Renal cortex interstitium (tissue), 11 donors: ENCODE measurements around the gene FMN1. TPM values are rescaled to one million over a fixed set of nuclear protein-coding genes. Genes with fewer than 3 reads are reported as not detected.

Experiments used
- DNase-seq, 11 donors: peaks; one replicate each; pipeline ENCODE4 v3.0.0-alpha.2; 2013; ENCODE audit warnings: low read depth in 9 of 11, low spot score in 4 of 11; ENCODE audit errors: extremely low read depth in 1 of 11
- polyA plus RNA-seq, 3 donors: library from polyadenylated mRNA; unstranded; fragments of 120-200 nt; gene quantifications; one replicate each; pipeline ENCODE4 v1.2.1, GENCODE V29; 2013; ENCODE audit not compliant: insufficient read length in 3 of 3

The FMN1 gene
- polyA plus RNA-seq, 3 donors, result 16.9 to 21.1 (median 19.9) TPM

- DNase-seq, result no peak
Measured at GRCh38 chr15:32886459-32886858, 308.1 kb downstream of the FMN1 start.

- no peak for DNase-seq
Measured at GRCh38 chr15:32885713-32886112, 308.8 kb downstream of the FMN1 start.

DNA sequence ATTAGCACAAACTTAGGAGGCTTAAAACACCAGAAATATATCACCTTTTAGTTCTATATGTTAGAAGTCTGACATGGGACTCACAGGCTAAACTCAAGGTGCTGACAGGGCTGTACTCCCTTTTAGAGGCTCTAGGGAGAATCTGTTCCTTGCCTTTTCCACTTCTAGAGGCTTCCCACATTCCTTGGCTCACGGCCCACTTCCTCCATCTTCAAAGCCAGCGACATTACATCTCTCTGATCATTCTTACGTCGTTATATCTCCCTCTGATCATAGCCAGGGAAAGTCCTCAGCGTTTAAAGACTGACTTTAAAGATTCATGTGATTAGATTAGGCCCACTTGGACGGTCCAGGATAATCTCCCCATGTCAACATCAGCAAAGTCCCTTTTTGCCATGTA lies 310.4 kb downstream of the FMN1 start:
- DNase-seq, result no peak

- DNase-seq, result no peak
Measured at GRCh38 chr15:32882955-32883354, 311.6 kb downstream of the FMN1 start.

GRCh38 chr15:32881528-32881927 lies 313.0 kb downstream of the FMN1 start:
- no peak for DNase-seq

- no peak for DNase-seq
Measured at GRCh38 chr15:32880642-32881041, 313.9 kb downstream of the FMN1 start.

- DNase-seq, result no peak
Measured at GRCh38 chr15:32879980-32880379, 314.5 kb downstream of the FMN1 start.

DNA sequence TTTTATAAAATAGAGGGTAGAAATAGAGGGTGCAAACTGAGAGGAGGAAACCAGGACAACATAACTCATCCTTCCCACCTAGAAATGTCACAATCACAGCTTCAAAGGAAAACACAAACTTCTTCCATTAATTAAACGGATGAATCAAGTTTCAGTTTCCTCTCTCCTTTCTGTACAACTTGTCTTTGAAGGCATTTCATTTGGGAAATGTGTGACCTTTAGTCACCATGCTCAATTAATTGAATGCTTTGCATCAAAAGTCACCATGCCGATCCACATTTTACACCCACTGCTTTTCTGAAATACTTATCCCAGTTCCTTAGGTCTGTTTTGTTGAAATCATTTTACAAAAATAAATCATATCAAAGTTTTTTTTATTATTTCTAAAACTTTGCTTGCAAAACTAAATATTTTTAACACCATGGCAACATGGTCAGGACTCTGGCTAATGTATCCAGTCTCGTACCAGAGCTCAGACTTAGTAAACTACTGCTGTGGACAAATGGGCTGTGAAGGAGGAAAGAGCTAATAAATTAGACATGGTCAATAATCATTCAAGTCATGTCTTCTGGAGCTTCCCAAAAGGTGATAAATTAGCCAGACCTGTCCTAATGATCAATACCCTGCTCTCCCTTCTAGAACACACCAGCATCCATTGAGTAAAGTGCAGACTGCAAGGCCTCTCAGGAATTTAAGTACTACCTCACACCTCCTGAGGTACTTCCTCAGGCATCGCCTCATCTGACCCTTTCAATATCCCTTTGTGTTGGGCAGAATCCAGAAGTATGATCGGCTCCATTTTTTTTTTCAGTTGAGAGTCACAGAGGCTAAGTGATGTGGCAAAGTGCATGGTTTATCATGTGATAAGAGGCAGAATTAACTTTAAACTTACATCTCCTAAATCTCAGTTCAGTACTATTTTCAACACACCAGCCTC lies 315.4 kb downstream of the FMN1 start:
- DNase-seq, result peak in 2 of 11 donors; percentile 22 to 38

DNA sequence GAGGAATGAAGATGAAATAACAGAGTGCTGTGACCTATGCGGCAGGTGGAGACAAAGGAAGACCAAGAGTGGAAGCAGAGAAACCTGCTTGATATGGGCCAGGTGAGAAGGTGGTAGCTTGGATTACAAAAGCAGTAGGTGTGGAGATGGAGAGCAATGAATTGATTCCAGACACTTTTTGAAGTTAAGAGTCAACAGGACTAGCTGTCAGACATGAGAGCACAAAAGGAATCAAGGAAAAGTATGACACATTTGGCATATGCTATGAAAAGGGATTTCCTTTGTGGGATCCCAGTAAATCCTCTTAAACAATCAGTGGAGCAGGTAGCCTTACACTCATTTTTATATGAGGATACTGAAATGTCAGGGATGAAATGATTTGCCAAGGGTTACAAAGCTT lies 316.2 kb downstream of the FMN1 start:
- DNase-seq, result no peak

DNA sequence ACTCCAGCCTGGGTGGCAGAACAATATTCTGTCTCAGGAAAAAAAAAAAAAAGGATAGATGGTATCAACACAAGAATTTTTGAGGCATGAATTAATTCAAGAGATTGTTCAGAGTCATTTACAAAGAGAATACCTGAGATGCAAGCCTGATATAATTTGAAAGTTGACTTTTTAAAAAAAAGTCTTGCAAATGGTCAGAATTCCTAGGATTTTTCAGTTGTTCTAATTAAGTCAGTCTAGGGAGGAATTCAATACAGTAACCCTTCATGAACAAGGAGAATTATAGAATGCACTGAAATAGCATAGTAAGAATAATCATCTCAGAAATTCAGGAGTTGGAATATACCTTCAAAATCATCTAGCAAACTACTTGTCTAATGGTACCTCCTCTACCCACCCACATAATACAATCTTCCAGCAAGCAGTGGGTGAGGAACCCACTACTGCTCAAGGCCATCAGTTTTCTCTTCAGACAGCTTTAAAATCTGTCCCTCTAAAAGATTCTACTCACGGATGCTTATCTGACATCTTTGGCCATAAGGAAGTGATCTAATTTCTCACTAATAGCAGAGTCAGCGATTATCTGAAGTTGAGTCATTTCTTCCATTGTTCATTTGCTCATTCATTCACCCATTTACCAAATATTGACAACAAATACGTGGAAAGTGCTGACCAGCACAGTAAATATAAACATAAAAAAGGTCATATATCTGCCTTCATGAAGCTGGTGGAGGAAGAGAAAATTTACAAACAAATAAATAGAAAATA lies 317.1 kb downstream of the FMN1 start:
- no peak for DNase-seq

DNA sequence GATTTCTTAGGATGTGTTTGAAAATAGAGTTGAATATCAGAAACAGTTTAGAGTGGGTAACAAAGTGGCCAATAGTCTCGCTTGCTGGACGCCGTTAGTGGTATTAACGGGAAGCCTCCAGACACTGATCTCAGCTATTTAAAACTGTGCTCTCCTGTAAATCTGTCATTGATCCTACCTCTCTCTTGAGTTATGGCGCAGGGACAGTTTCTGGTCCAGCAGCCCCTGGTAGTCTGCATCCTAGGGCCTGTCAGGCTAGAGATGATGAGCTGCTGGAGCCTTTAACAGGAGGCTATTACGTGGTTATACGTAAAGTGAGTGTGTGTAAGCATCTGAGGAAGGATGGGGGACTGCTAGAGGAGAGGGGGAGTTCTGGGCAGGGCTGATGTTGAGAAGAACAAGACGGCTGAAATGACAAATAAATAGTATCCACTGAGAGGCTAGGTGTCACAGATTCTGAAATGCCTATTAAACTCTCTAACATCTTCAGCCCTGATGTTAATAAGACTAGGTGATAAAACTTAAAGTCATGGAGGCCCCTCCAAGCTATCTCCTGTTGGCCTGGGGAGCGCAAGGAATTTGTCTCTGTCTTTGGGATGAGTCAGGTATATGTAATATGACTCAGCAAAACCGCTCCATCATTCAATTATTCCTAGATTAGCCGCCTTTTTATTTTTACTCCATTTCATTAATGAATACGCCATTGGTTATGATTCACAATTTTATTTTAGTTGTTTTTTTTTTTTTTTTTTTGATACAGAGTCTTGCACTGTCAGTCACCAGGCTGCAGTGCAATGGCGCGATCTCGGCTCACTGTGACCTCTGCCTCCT lies 321.0 kb downstream of the FMN1 start:
- DNase-seq, result no peak

DNA sequence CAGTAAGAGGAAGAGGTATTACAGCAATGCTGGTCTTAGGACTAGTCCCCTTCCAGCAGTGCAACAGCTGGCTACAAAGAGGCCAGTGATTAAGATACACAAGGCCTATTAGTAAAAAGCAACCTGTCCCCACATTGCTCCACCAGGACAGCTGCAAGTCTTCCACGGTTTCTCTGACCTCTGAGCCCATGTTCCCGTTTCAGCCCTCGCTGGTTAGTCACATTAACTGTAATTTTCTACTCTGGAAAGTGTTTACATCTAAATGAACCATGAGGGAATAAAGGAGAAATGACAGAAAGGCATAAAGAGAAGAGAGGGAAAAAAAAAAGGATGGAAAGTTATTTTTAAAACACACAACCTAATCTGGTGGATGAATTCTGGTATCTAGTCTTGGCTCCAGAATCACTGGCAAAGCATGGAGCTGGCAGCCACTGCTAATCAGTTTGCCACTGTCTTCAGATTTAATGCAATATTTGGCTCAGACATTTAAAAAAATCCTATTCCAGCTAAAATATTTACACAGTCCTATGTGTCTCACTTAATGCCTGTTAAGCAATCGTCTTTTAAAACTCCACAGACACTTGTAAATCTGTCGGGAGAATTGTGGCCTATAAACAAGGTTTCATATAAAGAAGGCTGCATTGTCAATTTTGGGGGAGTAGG lies 321.8 kb downstream of the FMN1 start:
- DNase-seq, result no peak

- no peak for DNase-seq
Measured at GRCh38 chr15:32871883-32872282, 322.6 kb downstream of the FMN1 start.

GRCh38 chr15:32870240-32871033 lies 324.1 kb downstream of the FMN1 start:
- DNase-seq, result no peak

- DNase-seq, result no peak
Measured at GRCh38 chr15:32869776-32870175, 324.7 kb downstream of the FMN1 start.

DNA sequence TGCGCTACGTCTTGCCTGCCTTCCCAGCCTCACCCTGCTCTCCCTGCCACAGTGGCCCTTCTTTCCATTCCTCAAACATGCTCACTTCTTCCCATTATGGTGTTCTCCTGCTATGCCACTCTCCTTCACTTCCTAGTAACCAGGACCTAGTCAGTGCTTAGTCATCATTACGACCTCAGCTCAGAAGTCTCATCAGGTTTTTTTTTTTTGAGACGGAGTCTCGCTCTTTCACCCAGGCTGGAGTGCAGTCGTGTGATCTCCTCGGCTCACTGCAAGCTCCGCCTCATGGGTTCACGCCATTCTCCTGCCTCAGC lies 327.2 kb downstream of the FMN1 start:
- no peak for DNase-seq

DNA sequence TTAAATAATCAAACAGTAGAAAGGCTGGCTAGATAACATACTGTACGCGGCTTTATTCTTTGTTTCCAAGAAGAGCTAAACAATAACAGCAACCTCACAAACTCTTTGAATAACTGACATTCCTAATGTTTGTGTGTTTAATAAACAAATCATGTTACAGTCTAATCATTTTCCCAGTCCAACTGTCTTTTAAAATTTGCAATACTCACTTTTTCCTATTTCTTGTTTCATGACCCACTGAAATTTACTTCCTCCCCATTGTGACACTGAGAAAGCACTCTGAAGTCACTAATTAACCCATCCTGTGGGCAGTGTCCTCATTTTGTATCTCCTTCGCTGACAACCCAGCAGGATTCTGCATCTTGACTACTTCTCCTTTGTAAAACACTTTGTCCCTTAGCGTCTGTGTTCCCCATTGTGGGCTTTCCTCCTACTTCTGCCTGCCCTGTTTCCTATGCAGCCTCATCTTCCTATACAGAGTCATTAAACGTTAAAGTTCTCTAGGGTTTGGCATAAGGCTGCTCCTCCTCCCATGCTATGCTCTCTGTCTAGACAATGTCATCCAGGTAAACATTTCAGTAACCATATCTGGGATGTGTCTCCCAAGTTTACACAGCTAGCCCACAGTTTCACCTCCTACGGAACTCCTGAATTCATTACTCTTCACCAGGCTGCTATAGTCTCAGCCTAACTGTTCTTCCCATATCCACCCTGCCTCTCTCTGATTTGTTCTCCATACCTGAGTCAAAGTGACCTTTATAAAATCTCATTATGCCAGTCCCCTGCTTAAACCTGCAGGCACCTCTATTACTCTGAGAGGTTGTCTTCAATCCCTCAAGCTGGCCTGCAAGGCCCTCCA lies 327.8 kb downstream of the FMN1 start:
- no peak for DNase-seq
